ENCODE measurements around the gene DTNB. TPM values are rescaled to one million over a fixed set of nuclear protein-coding genes. Genes with fewer than 3 reads are reported as not detected.

Gene DTNB
- total RNA-seq, 1 experiment from 2014 or later, result 51.9 TPM

- no peaks in the 10 kb centered on the region for H3K36me3 ChIP-seq (ENCODE audit: low read depth)
- no peak overlapping the region for H3K4me2 ChIP-seq
- 0 out of 2 replicates have a peak, but pooled peaks cover 3% of the 10 kb centered on the region for H3K9me2 ChIP-seq (ENCODE audit: insufficient read depth)
- no peak for DNase-seq
- POLR2A ChIA-PET (ENCODE audit: unreplicated experiment), result no interaction called here
- no peaks in the 10 kb centered on the region for H3K27me3 ChIP-seq (ENCODE audit: insufficient read depth, low read depth)
- TF ChIP-seq EZH2 (IDR thresholded peaks at IDR 0.05; ENCODE audit: low read depth) (no peak), CTCF (conservative IDR thresholded peaks at IDR 0.05) (no peak)
- H2AFZ ChIP-seq, result no peak overlapping the region
- H3F3A ChIP-seq (ENCODE audit: insufficient read depth, low read depth), result no peaks in the 10 kb centered on the region
- H3K27ac ChIP-seq, result no peak overlapping the region
- intact Hi-C loops (cut with micrococcal nuclease; ENCODE audit: unreplicated experiment), result no loop called here
- H3K4me1 ChIP-seq (replicated peaks; ENCODE audit: insufficient read depth), result peaks cover 1% of the 10 kb centered on the region; the same call in 1 of the 2 replicates
- H3K4me3 ChIP-seq, result no peak overlapping the region
- no peaks in the 10 kb centered on the region for H3K9me3 ChIP-seq (ENCODE audit: insufficient read depth, low read depth)
- no peaks in the 10 kb centered on the region for H3K79me2 ChIP-seq (ENCODE audit: low read depth)
- BruUV-seq (replicated peaks), result no TSS peak
- no peaks in the 10 kb centered on the region for H4K20me1 ChIP-seq (ENCODE audit: insufficient read depth)
- CTCF ChIA-PET, result no interaction called here
Measured at GRCh38 chr2:25497918-25498407, 175.4 kb downstream of the DTNB start.

- Histone ChIP-seq H3K27me3 (ENCODE audit: insufficient read depth, low read depth) (no peaks in the 10 kb centered on the region), H3K4me1 (replicated peaks; ENCODE audit: insufficient read depth) (peaks cover 7% of the 10 kb centered on the region), H3F3A (ENCODE audit: insufficient read depth, low read depth) (peaks cover 3% of the 10 kb centered on the region; the same call in 1 of the 2 replicates), H3K4me3 (no peak overlapping the region), H3K4me2 (no peak overlapping the region), H2AFZ (no peak overlapping the region), H3K36me3 (ENCODE audit: low read depth) (no peaks in the 10 kb centered on the region), H3K27ac (no peak overlapping the region), H4K20me1 (ENCODE audit: insufficient read depth) (no peaks in the 10 kb centered on the region), H3K79me2 (ENCODE audit: low read depth) (no peaks in the 10 kb centered on the region), H3K9me2 (ENCODE audit: insufficient read depth) (0 out of 2 replicates have a peak, but pooled peaks cover 3% of the 10 kb centered on the region), H3K9me3 (ENCODE audit: insufficient read depth, low read depth) (no peaks in the 10 kb centered on the region)
- no peak for DNase-seq
- POLR2A ChIA-PET (ENCODE audit: unreplicated experiment), result interaction anchor here (0.5 kb wide), 1 partner anchor 197 kb away, joined by 14 read pairs; no protein-coding TSS in a partner anchor
- no peak for TF ChIP-seq EZH2 (IDR thresholded peaks at IDR 0.05; ENCODE audit: low read depth)
- TF ChIP-seq CTCF (conservative IDR thresholded peaks at IDR 0.05), result no peak
- CTCF ChIA-PET, result no interaction called here
- intact Hi-C loops (cut with micrococcal nuclease; ENCODE audit: unreplicated experiment), result no loop called here
- no TSS peak for BruUV-seq (replicated peaks)
Measured at GRCh38 chr2:25497229-25497917, 176.0 kb downstream of the DTNB start.

GRCh38 chr2:25494616-25495015, 178.8 kb downstream of the DTNB start:
- Histone ChIP-seq H3K27me3 (ENCODE audit: insufficient read depth, low read depth) (no peaks in the 10 kb centered on the region), H3K4me1 (replicated peaks; ENCODE audit: insufficient read depth) (peaks cover 28% of the 10 kb centered on the region), H4K20me1 (ENCODE audit: insufficient read depth) (no peaks in the 10 kb centered on the region), H3K4me2 (no peak overlapping the region), H3K36me3 (ENCODE audit: low read depth) (no peaks in the 10 kb centered on the region), H3F3A (ENCODE audit: insufficient read depth, low read depth) (peaks cover 4% of the 10 kb centered on the region; the same call in 1 of the 2 replicates), H3K4me3 (no peak overlapping the region), H3K79me2 (ENCODE audit: low read depth) (no peaks in the 10 kb centered on the region), H3K27ac (no peak overlapping the region), H2AFZ (no peak overlapping the region), H3K9me2 (ENCODE audit: insufficient read depth) (0 out of 2 replicates have a peak, but pooled peaks cover 3% of the 10 kb centered on the region), H3K9me3 (ENCODE audit: insufficient read depth, low read depth) (no peaks in the 10 kb centered on the region)
- no TSS peak for BruUV-seq (replicated peaks)
- CTCF ChIA-PET, result no interaction called here
- intact Hi-C loops (cut with micrococcal nuclease; ENCODE audit: unreplicated experiment), result no loop called here
- no peak for DNase-seq
- POLR2A ChIA-PET (ENCODE audit: unreplicated experiment), result no interaction called here
- no peak for TF ChIP-seq CTCF (conservative IDR thresholded peaks at IDR 0.05)
- TF ChIP-seq EZH2 (IDR thresholded peaks at IDR 0.05; ENCODE audit: low read depth), result no peak

Data from PC-9 (cell line).